ENCODE data around the gene C8A. TPM values are rescaled to one million over a fixed set of nuclear protein-coding genes. Genes with fewer than 3 reads are reported as not detected.

The C8A gene
- polyA plus RNA-seq, 1 experiment: not detected

GRCh38 chr1:56852476-56852875, 2.1 kb upstream of the C8A start:
- Histone ChIP-seq H3K27me3 (ENCODE audit: control insufficient read depth, insufficient read depth, low read length) (no peaks in the 10 kb centered on the region), H3K36me3 (ENCODE audit: control insufficient read depth, insufficient read depth, low read length) (no peaks in the 10 kb centered on the region), H3K4me3 (ENCODE audit: low read depth, low read length) (no peak overlapping the region)
- TF ChIP-seq CTCF (IDR thresholded peaks at IDR 0.05; ENCODE audit: insufficient read depth, low read depth, low read length): no peak
- POLR2A ChIA-PET: no interaction called here
- CTCF ChIA-PET: interaction anchor here (1.0 kb wide), 1 partner anchor 19 kb away, joined by 3 read pairs; no protein-coding TSS in a partner anchor
- no peak for DNase-seq (ENCODE audit: low read depth)

- TF ChIP-seq CTCF (IDR thresholded peaks at IDR 0.05; ENCODE audit: insufficient read depth, low read depth, low read length): no peak
- H3K27me3 ChIP-seq (ENCODE audit: control insufficient read depth, insufficient read depth, low read length): no peaks in the 10 kb centered on the region
- no peaks in the 10 kb centered on the region for H3K36me3 ChIP-seq (ENCODE audit: control insufficient read depth, insufficient read depth, low read length)
- ChIA-PET POLR2A (no interaction called here), CTCF (no interaction called here)
- no peak overlapping the region for H3K4me3 ChIP-seq (ENCODE audit: low read depth, low read length)
- DNase-seq (ENCODE audit: low read depth): no peak
Measured at GRCh38 chr1:56855190-56855589, 593 bp downstream of the C8A start.

- no peaks in the 10 kb centered on the region for H3K27me3 ChIP-seq (ENCODE audit: control insufficient read depth, insufficient read depth, low read length)
- DNase-seq (ENCODE audit: low read depth): no peak
- POLR2A ChIA-PET: no interaction called here
- H3K4me3 ChIP-seq (ENCODE audit: low read depth, low read length): no peak overlapping the region
- H3K36me3 ChIP-seq (ENCODE audit: control insufficient read depth, insufficient read depth, low read length): no peaks in the 10 kb centered on the region
- no peak for TF ChIP-seq CTCF (IDR thresholded peaks at IDR 0.05; ENCODE audit: insufficient read depth, low read depth, low read length)
- CTCF ChIA-PET: interaction anchor here (1.1 kb wide), 1 partner anchor 566 kb away, joined by 3 read pairs; no protein-coding TSS in a partner anchor
Measured at GRCh38 chr1:56856186-56856585, 1.6 kb downstream of the C8A start.

- Histone ChIP-seq H3K27me3 (ENCODE audit: control insufficient read depth, insufficient read depth, low read length) (no peaks in the 10 kb centered on the region), H3K4me3 (ENCODE audit: low read depth, low read length) (no peak overlapping the region), H3K36me3 (ENCODE audit: control insufficient read depth, insufficient read depth, low read length) (no peaks in the 10 kb centered on the region)
- POLR2A ChIA-PET: no interaction called here
- no peak for DNase-seq (ENCODE audit: low read depth)
- CTCF ChIA-PET: no interaction called here
- TF ChIP-seq CTCF (IDR thresholded peaks at IDR 0.05; ENCODE audit: insufficient read depth, low read depth, low read length): no peak
Measured at GRCh38 chr1:56859287-56859686, 4.7 kb downstream of the C8A start.

GRCh38 chr1:56863265-56863992, 8.8 kb downstream of the C8A start:
- CTCF ChIA-PET: no interaction called here
- no peak overlapping the region for H3K4me3 ChIP-seq (ENCODE audit: low read depth, low read length)

More at GRCh38 chr1:56863265-56863992, 8.8 kb downstream of the C8A start:
- POLR2A ChIA-PET: no interaction called here
- no peak for TF ChIP-seq CTCF (IDR thresholded peaks at IDR 0.05; ENCODE audit: insufficient read depth, low read depth, low read length)
- H3K27me3 ChIP-seq (ENCODE audit: control insufficient read depth, insufficient read depth, low read length): no peaks in the 10 kb centered on the region
- DNase-seq (ENCODE audit: low read depth): no peak
- H3K36me3 ChIP-seq (ENCODE audit: control insufficient read depth, insufficient read depth, low read length): no peaks in the 10 kb centered on the region

Data from BJ (cell line).